ENCODE data around the gene FASTK.

FASTK gene, protein sequence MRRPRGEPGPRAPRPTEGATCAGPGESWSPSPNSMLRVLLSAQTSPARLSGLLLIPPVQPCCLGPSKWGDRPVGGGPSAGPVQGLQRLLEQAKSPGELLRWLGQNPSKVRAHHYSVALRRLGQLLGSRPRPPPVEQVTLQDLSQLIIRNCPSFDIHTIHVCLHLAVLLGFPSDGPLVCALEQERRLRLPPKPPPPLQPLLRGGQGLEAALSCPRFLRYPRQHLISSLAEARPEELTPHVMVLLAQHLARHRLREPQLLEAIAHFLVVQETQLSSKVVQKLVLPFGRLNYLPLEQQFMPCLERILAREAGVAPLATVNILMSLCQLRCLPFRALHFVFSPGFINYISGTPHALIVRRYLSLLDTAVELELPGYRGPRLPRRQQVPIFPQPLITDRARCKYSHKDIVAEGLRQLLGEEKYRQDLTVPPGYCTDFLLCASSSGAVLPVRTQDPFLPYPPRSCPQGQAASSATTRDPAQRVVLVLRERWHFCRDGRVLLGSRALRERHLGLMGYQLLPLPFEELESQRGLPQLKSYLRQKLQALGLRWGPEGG

DNA sequence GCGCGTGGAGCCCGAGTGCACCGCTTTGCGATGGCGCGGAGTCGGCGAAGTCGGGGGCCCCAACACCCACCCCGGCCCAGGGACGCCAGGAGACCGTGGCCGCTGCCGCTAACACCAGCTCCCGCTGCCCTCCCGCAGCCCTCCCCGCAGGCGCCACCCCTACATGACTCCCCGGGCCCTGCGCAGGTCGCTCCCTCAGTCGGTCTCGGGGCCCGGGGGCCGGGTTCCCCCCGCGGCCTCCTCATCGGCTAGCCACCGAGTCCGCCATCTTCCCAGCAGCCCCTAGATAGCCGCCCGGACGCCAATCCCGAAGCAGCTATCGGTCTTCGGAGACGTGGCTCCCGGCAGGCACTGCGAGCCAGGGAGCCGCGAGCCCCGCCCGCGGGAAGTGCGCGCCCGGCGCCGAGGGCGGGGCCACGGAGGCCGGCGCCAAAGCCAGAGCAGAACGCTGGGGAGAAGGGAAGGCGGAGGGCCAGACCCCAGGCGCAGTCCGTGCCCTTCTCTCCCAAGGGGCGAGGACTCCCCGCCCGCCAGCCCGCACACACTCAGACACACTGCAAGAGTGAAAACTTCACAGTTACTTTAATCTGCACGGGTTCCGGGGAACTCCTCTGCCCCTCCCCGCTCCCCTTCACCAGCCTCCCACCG is at the start of gene FASTK:
Gene FASTK, minus strand, starts transcription at position 288 of the 648 bp plus-strand sequence. Its CDS starts 43 bp downstream, at position 245.
- peak; percentile 26 for DNase-seq

DNA sequence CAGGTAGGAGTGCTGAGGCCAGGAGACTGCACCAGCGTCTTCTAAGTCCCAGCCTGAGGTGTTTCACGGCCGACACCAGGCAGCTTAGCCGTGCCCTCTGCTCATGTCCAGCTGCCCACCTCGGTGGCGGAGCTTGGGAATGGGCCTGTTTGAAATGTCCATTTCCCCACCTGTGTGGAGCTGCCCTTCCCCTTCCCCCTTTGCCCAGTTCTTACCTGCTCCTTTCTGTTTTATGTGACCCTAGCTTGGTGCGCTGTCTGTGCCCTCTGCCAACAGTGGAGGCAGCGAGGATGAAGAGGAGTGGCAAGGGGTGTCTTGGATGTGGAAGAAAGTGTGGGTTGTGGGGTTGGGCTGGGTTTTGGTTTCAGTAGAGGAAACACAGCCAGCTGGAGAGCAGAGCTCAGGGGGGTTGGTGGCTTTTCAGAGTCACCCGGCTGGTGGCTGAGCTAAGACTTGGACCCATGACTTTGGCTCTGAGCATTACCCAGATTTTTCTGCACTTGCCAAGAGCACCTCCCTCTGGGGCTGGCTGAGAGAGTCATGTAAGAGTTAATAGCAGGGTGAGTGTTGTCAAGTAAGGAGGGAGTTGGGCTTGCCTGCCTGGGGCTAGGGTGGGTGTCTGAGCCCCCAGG is 49.5 kb upstream of the FASTK start:
- DNase-seq = no peak

DNA sequence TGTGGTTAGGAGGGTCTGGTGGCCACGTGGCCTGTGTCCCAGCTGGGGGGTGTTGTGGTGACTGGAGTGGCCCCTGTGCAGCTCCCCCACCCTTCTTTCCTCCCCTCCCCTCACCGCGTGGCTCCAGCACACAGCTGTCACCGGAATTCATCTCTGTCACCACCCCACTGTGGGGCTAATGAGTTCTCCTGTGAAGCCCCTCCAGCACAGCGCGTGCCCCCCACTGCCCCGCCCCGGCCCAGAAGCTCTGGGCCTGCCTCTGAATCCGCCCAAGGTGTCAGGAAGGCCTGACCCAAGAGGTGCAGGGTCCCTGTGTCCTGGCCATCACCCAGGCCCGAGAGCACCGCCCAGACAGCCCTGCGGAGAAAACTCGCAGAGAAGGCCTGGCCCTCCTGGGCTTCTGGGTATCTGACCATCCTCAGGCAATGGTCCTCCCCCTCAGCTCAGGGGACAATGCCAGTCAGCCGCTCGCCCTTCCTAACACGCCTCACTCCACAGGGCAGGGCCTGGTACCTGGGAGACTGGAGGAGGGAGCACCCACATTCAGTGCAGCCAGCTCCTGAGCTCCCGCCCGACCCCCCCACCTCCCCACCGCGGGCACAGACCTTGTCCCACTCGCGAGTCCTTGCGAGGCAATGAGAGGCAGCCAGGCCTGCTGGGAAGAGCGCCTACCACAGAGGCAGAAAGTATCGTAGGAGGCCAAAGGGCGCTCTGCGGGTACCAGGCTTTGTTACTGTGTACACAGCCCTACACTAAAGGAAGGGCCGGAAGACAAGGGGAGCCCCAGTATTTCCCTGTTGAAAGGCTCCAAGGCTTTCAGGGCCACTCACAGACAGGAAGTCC is 48.7 kb upstream of the FASTK start:
- DNase-seq = no peak

DNA sequence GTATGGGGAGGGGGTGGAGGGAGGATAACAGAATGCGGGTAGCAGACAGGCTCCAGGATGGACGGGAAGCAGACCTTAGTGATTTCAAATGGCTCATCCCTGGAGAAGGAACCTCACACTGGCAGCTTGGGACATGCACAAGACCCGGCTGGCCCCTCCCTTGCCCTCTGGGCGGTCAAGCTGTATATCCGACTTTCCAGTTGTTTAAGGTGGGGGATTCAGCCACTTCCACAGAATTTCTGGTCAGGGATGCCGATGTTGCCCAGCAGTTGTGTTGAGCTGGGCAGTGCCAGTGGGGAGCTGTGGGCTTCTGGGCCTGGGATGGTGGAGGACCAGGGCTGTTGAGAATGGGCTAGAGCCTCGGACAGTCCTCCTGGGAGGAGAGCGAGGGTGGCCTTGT is 48.1 kb upstream of the FASTK start:
- DNase-seq = no peak

DNA sequence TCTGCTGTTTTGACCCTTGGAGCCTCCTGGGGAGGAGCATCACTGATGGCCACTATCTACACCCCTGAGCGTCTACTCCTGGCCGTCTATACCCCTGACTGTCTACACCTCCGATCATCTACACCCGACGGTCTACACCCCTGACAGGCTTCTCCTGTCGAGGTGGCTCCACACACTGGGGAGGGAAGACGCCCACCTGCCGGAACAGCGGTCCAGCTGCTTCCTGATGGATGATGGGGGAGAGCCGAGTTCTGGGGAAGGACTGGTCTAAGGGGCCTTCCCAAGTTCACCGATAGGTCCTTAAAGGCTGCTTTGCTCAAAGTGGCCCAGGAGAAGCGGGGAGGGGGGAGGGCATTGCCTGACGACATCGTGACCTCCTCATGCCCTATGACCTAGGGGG is 47.5 kb upstream of the FASTK start:
- no peak for DNase-seq

DNA sequence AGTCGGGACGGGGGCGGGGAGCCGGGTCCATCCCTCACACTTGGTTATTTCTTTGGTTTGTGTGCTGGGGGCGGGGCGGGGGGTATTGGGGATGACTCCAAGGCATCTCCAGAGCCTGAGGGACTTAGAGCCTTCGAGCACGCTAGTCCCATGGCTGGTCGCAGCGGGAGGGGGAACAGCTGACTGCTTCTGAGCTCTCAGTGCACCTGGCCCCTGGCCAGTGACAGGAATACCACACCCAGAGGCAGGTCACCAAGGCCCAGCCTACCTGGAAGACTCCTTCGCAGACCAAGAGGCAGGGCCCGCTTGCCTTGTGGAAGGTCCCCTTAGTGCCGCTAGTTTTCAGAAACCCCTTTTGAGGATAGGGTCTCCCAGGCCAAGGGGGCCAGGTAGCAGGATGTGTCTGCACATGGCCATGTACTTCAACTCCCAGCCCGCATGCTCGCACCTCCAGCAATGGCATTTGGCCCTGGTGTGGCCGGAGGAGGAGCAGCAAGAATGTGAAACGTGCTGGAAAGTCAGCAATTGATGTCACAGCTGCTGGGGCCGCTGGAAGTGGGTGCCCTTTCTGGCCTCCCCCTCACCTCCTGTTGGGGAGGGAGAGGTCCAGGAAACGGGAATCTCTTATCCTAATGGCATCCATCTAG is 46.0 kb upstream of the FASTK start:
- DNase-seq = no peak

DNA sequence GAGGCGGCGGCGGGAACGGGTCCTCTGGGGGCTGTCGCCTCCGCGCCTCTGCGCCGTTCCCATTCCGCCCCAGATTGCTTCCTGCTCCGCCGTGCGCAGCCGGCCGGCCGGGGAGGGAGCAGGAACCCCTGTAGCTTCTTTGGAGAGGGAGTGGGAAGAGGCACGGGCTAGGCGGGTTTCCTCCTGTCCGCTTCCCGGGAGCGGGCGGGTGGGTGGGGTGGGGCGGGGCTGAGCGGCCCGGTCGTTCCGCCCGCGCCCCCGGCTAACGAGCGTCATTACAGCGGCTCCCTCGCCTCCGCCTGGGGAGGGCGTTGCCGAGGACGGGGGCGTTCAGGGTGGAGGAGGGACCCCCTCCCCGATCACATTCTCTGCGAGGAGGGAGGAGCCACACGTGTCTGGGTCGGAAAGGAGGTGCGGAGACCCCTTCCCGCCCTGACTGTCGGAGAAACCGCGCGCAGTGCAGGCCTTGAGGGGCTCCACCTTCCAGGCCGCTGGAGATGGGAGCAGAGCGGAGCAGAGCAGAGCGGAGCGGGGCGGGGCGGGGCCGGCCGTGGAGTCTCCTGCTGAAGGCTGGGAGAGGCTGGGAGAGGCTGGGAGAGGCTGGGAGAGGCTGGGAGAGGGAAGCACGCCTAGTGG is 45.4 kb upstream of the FASTK start:
- DNase-seq = no peak

DNA sequence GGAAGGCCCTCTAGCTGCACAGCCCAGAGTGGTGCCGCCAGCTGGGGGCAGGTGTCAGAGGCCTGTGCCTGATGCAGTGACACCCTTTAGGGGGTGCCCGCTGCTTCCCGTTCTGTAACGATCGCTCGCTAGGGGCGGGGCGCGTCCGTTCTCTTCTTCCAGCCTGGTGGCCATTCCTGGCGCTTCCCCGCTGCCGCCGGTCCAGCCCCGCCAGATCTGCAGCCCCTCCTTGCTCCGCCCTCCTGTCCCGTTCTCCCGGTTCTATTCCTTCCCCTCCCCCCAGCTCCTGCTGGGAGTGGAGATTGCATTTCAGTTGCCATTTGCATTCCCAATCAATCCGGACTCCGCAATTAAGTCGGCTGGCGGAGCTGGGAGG is 44.8 kb upstream of the FASTK start:
- DNase-seq = no peak

DNA sequence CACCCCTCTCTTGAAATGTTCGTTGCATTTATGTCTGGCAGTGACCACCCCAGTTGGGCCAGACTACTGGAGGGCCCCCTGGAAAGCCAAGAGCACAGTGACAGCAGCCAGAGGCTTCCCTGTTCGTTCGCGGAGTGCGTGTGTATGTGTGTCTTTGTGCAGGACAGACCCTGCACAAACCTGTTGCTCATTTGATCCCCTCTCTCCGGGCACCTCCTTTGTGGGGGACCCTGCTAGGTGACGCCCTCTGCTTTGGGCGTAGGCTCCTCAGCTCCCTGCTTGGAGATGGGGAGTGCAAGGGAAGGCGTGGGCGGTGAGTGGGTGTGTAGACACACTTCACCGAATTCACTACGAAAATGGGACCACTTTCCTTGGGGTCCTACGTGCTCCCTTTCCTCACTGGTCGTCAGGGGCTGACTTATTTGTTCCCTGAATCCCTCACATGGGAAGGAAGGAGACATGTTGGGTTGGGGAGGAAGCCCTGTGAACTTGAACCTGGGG is 44.3 kb upstream of the FASTK start:
- no peak for DNase-seq

DNA sequence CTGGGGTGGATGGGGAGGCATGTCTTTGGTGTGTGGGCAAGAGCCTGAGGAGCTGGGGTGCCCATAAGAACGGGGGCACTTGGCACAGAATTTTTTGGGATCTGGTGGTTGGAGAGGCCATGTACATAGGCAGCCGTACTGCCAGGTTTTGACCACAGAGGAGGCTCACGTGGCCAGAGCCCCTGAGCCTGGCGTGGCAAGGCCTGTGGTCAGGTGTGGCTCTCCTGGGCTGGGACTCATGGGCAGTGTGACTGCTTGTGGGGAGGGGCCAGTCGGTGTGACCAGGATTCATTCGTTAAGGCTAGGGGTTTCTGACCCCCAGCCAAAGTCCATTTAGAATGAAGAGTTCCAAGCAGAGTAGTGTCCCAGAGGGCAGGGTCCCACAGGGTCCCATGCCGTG is 43.9 kb upstream of the FASTK start:
- no peak for DNase-seq

DNA sequence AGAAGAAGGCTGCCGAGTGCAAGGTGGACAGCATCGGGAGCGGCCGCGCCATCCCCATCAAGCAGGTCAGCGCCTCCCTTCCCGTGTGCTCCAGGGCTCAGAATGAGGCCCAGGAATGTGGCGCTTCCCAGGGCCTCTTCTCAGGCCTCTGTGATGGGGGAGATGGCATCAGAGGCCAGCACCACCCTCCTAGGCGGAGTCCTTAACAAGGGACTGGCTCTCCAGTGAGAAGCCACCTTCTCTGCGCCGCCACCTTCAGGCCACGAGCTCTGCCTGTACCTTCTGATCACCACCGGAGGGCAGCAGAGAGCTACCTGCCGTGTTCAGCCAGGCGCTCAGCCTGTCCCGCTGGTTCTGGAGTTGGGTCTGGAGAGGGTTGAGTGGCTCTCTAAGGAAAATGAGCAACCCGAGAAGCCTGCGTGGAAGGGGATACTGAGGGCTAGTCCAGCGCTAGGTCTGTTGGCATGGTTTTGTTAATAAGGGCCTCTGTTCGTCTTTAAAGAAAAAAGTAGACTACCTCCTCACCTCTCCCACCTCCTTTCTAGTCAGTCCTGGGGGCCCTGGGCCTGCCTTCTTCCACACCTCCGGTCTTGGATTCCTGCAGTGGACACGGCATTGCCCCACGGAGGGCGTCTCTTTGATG is 43.3 kb upstream of the FASTK start:
- peak; percentile 30 for DNase-seq

DNA sequence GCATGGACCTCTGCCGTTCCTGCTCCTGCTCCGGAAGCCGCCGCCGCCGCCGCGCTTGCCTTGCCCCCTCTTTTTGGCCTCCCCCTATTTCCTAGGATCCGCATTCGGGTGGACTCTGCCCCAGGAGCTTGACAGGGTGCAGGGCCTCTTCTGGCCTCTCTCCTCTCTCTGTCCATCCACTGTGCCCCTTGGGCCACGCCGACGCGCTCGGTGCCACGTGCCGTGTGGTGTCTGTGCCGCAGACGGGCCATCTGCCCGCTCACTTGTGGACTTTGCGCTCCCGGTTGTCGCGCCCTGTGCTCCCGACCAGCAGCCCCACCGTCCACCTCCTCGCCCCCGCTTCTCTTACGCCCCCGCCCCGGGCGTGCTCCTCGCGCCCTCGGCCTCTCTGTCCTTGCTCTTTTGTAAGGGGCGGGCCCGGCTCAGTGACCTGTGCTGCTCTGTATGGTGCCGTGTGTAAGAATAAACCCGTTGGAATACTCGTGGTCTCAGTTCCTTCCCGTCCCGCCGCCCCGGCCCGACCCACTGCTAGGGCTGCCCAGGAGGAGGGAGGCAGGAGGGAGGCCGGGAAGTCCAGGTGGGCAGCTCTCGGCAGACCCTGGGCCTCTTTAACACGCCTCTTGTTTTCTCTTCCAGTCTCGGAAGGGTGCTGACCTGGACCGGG is 42.7 kb upstream of the FASTK start:
- DNase-seq = no peak

DNA sequence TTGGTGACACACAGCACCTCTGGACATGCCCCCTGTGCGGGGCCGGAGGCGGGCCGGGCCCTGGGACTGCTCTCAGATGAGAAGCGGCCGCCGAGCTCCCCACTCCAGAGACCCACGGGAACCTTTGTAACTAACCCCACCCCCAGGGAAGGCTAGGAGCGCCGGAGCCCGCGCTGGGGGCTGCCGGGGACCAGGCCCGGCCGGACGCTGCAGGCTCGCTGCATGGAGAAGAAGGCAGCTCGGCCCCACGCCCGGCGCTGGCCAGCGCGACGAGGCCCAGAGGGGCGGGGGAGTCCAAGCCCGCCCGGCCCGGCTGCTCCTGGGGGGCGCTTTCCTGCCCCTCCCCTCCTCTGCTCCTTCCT is 42.2 kb upstream of the FASTK start:
- no peak for DNase-seq

DNA sequence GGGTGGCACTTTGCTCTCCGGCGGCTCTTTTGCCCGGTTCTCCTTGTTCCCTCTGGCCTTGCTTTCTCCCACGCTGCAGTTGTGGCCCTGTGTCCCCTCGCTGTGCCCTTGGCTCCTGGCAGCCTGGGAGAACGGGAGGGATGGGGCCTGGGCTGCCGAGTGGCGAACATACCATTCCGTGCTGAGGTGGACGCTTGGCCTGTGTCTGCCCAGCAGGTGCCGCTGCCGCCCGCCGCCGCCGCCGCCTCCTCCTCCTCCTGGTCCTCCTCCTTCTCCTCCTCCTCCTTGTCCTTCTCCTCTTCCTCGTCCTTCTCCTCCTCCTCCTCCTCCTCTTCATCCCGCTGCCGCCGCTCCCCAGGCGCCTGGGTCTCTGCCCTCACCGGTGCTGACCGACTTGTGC is 41.7 kb upstream of the FASTK start:
- no peak for DNase-seq

DNA sequence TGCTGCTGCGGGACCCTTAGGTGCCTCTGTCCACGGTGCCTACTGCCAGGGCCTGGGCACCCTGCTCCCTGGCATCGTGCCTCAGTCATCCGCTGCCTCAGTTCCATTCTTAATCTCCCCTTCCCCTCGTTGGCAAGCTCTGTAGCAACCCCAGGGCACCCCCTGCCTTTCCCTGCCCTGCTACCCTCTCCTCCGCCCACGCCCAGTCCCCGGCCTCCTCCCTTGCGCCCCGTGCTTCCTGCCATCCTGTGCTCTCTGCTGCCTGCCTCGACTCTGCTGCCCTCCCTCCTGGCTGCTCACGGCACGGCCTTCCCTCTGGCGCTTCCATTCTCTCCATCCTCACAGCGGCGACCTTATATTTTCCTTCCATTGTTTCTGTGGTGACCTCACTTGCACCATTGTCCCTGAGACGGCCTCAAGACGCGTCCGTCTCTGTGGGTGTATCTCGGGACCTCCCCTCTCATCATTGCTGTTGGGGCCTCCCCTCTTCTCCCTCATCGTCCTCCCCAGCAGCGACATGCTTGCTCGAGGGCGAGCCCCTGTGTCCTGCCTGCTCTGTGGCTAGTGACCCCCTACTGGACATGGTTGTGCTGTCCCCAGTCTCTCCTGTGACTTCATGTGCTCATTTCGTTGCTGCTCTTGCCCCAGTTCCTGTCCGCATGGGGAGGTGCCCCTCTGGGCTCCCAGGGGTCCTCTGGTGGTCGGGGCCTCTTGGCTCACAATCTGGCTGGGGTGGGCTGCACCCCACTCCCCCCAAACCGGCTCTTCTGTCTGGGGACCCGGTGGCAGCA is 41.0 kb upstream of the FASTK start:
- DNase-seq = no peak

DNA sequence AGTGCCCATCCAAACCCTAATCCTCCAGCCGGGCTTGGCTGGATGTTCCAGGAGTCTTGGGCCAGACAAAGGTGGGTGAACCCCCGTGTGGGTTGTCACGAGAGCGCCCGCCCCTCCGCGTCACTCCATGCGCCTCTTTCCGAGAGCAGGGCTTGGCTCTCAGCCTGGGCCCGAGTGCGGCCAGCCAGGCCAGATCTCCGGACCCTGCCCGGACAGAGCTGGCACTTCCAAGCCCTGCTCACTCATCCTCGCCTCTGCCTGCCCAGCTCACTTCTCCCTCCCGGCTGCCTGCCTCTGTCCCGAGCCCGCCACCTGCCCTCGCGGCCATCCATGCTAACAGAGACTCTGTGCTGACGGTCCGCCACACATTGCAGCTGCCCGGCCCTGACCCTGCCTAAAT is 40.3 kb upstream of the FASTK start:
- no peak for DNase-seq

DNA sequence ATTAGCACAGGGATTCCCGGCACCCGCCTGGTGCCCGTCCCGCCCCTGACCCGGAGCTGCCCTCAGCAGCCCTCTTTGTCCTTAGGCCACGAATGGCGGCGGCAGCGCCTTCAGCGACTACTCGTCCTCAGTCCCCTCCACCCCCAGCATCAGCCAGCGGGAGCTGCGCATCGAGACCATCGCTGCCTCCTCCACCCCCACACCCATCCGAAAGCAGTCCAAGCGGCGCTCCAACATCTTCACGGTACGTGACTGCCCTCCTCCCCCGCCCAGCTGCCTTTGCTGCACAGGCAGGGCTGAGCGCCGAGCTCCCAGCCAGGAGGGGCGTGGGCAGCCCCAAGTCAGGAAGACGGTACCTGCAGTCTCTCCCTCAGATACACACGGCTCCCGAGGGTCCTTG is 39.3 kb upstream of the FASTK start:
- DNase-seq = no peak

DNA sequence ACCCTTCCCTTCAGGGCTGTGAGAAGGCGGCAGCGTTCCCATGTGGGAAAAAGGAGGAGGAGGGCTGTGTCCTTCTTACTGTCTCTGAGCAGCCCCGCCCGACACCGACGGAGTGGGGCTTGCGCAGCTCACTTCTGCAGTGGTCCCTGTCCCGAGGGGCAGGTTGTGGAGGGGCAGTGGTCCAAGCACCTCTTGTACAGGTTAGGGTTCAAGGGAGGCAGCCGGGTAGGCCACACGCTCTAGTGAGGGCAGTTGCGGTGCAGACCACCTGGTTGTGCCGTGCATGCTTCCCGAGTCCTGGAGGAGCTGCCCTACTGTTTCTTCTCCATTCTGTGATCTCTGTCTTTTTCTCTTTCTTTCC is 38.4 kb upstream of the FASTK start:
- DNase-seq = no peak

DNA sequence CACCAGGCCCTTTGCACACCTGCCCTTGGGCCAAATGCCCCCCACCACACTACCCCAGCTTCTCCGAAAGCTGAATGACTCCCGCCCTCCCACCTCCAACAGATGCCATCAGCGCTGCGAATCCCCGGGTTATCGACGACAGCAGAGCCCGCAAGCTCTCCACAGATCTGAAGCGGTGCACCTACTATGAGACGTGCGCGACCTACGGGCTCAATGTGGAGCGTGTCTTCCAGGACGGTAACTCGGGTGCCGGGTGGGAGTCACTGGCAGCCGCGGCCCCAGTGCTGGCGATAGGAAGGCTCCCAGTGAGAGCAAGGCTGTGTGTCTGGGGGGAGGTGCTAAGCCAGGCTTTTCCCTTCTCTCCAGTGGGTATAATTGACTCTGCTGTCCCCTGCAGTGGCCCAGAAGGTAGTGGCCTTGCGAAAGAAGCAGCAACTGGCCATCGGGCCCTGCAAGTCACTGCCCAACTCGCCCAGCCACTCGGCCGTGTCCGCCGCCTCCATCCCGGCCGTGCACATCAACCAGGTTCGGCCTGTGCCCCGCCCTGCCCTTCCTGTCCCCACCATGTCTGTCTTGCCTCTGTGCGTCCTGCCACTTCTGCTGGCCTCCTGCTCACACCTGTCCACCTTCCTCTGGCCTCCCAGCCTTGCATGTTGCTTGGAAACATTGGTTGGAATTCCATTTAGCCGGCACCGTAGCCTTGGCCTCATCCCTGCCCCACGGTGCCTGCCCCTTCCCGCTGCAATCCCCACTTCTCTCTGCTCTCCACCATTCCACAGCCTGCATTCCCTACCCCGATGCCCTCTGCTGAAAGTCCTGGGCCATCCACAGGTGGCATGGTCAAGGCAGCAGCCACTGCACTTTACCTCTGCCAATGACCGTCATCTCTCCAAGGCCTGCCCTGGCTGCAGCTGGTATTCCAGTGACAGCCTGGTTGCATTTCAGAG is 37.8 kb upstream of the FASTK start:
- no peak for DNase-seq
